Stimulated activated CD4-positive, alpha-beta T cell treated with anti-CD3 and anti-CD28 coated beads, Interleukin-4, amount 100 ng/mL, for 24 hours (primary cell): ENCODE results near the gene PMM1.

ENCODE experiments used
- DNase-seq: peaks from one replicate; pipeline ENCODE4 v3.0.0-alpha.2; 2020

Gene PMM1

GRCh38 chr22:41534219-41534618 lies 55.4 kb downstream of the PMM1 start:
- DNase-seq: no peak

GRCh38 chr22:41532908-41533825 lies 56.5 kb downstream of the PMM1 start:
- DNase-seq: peak; percentile 72

- DNase-seq: no peak
Measured at GRCh38 chr22:41531715-41532477, 57.7 kb downstream of the PMM1 start.

- DNase-seq: no peak
Measured at GRCh38 chr22:41530890-41531714, 58.5 kb downstream of the PMM1 start.

- DNase-seq: no peak
Measured at GRCh38 chr22:41528938-41529561, 60.6 kb downstream of the PMM1 start.

- no peak for DNase-seq
Measured at GRCh38 chr22:41528132-41528766, 61.4 kb downstream of the PMM1 start.
